ENCODE measurements around the gene ZNF282.
A peak's percentile ranks its signal among the peaks of the same experiment; 100 is the strongest.
"Not testable (repeated sequence)": the region's sequence is repeated elsewhere in the genome, so short reads cannot be mapped to it uniquely, and the experiment has no call there.

The ZNF282 gene

GRCh38 chr7:149225656-149226055, 30.3 kb downstream of the ZNF282 start:
- no peak for DNase-seq

- not testable (repeated sequence) for DNase-seq
Measured at GRCh38 chr7:149226366-149226765, 31.0 kb downstream of the ZNF282 start.

- DNase-seq: no peak
Measured at GRCh38 chr7:149226840-149227494, 31.6 kb downstream of the ZNF282 start.

GRCh38 chr7:149228831-149229471, 33.6 kb downstream of the ZNF282 start:
- no peak for DNase-seq

GRCh38 chr7:149229526-149229925, 34.2 kb downstream of the ZNF282 start:
- DNase-seq: no peak

- DNase-seq: no peak
Measured at GRCh38 chr7:149232362-149232761, 37.0 kb downstream of the ZNF282 start.

- not testable (repeated sequence) for DNase-seq
Measured at GRCh38 chr7:149233655-149234204, 38.4 kb downstream of the ZNF282 start.

- DNase-seq: no peak
Measured at GRCh38 chr7:149237502-149237901, 42.2 kb downstream of the ZNF282 start.

- no peak for DNase-seq
Measured at GRCh38 chr7:149238051-149238450, 42.7 kb downstream of the ZNF282 start.

GRCh38 chr7:149239345-149240143, 44.2 kb downstream of the ZNF282 start, which contains the start of gene ZNF212:
TSS of gene ZNF212 (plus strand) at chr7:149239651. CDS start at chr7:149239779, 128 bp downstream.
- peak; percentile 91 for DNase-seq

GRCh38 chr7:149240637-149241036, 45.3 kb downstream of the ZNF282 start:
- DNase-seq: no peak

GRCh38 chr7:149241696-149242095, 46.4 kb downstream of the ZNF282 start:
- no peak for DNase-seq

- no peak for DNase-seq
Measured at GRCh38 chr7:149245244-149245643, 49.9 kb downstream of the ZNF282 start.

- no peak for DNase-seq
Measured at GRCh38 chr7:149245744-149246143, 50.4 kb downstream of the ZNF282 start.

GRCh38 chr7:149248777-149249176, 53.4 kb downstream of the ZNF282 start:
- DNase-seq: no peak

- not testable (repeated sequence) for DNase-seq
Measured at GRCh38 chr7:149250151-149250550, 54.8 kb downstream of the ZNF282 start.

GRCh38 chr7:149251518-149251917, 56.2 kb downstream of the ZNF282 start:
- not testable (repeated sequence) for DNase-seq

- no peak for DNase-seq
Measured at GRCh38 chr7:149252378-149252777, 57.0 kb downstream of the ZNF282 start.

GRCh38 chr7:149253665-149254064, 58.3 kb downstream of the ZNF282 start:
- no peak for DNase-seq

GRCh38 chr7:149254181-149254858, 59.0 kb downstream of the ZNF282 start:
- no peak for DNase-seq

- DNase-seq: no peak
Measured at GRCh38 chr7:149255174-149255573, 59.8 kb downstream of the ZNF282 start.

- DNase-seq: no peak
Measured at GRCh38 chr7:149256568-149256967, 61.2 kb downstream of the ZNF282 start.

- DNase-seq: no peak
Measured at GRCh38 chr7:149257146-149257545, 61.8 kb downstream of the ZNF282 start.

All from CD4-positive, alpha-beta T cell treated with Interleukin-17A for 4 hours (primary cell).